ENCODE measurements around the gene HSPB7. TPM values are rescaled to one million over a fixed set of nuclear protein-coding genes. Genes with fewer than 3 reads are reported as not detected.
"Not testable (repeated sequence)": the region's sequence is repeated elsewhere in the genome, so short reads cannot be mapped to it uniquely, and the experiment has no call there.

The HSPB7 gene
- total and polyA plus RNA-seq, 10 donors = 0.60 to 8.1 (median 2.4) TPM

DNA sequence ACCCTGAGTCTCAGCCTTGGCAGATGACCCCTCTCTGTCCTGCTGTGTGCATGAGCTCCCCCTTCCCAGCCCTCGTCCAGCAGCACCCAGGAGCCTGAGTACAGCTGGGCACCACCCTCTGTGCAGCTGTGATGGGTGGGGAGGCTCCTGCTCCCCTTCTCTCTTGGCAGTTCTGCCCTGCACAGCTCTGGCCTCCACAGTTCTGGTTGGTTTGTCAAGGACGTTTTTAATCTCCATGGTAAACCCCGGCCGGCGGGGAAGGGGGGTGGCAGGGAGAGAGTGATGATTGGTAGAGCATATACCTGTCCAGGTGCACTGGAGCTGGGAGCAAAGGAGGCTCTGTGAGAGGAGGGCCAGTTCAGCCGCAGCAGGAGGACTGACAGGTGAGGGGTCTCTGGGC is 3.8 kb upstream of the HSPB7 start, which contains the start of gene CLCNKA:
TSS of gene CLCNKA (plus strand) at position 356 of the 400 bp plus-strand sequence. CDS start 584 bp downstream, outside the sequence.
- H3K9me3 ChIP-seq = no peaks in the 10 kb centered on the region
- H3K36me3 ChIP-seq = no peaks in the 10 kb centered on the region
- DNase-seq = no peak
- H3K4me1 ChIP-seq = peaks cover 5 to 30% (median 20%) of the 10 kb centered on the region in 6 donors
- TF ChIP-seq, protein P1, sequence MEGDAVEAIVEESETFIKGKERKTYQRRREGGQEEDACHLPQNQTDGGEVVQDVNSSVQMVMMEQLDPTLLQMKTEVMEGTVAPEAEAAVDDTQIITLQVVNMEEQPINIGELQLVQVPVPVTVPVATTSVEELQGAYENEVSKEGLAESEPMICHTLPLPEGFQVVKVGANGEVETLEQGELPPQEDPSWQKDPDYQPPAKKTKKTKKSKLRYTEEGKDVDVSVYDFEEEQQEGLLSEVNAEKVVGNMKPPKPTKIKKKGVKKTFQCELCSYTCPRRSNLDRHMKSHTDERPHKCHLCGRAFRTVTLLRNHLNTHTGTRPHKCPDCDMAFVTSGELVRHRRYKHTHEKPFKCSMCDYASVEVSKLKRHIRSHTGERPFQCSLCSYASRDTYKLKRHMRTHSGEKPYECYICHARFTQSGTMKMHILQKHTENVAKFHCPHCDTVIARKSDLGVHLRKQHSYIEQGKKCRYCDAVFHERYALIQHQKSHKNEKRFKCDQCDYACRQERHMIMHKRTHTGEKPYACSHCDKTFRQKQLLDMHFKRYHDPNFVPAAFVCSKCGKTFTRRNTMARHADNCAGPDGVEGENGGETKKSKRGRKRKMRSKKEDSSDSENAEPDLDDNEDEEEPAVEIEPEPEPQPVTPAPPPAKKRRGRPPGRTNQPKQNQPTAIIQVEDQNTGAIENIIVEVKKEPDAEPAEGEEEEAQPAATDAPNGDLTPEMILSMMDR (IDR thresholded peaks at IDR 0.05 in 8 of 11, conservative IDR thresholded peaks at IDR 0.05 in 3 of 11) = no peak
- no peak for TF ChIP-seq POLR2A (IDR thresholded peaks at IDR 0.05)
- TF ChIP-seq POLR2AphosphoS5 (IDR thresholded peaks at IDR 0.05) = no peak
- 58 to 82% (median 62%) methylated on average over 6 of the region's 6 CpGs for WGBS, 5 donors
- peaks cover 0 to 6% (median 0%) of the 10 kb centered on the region in 7 donors for H3K27me3 ChIP-seq (replicated peaks in 1 of 7)
- H3K27ac ChIP-seq = no peak within 1 kb of the TSS
- intact Hi-C loops (cut with DNase I; ENCODE audit: low total_unique reads) = no loop called here
- no peak within 1 kb of the TSS for H3K4me3 ChIP-seq

DNA sequence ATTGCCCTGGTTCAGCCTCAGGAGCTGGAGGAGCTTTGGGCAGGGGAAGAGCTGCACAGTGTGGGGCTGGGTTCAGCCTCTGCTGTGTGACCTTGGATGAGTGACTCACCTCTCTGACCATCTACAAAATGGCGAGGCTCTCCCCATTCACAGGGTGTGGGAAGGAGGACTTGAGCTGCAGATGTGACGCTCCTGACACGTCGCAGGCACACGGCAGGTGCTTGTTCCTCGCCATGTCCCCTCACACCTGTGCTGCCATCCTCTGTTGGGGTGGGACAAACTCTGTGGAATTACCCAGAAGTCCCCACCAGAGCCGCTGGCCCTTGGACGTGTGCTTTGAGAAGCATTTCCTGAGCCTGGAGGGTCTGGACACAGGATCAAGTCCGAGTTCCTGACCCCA is 3.0 kb upstream of the HSPB7 start:
- H3K36me3 ChIP-seq; DNase-seq; H3K27ac ChIP-seq; H3K9me3 ChIP-seq; H3K27me3 ChIP-seq (replicated peaks in 1 of 7); H3K4me3 ChIP-seq; intact Hi-C loops (cut with DNase I; ENCODE audit: low total_unique reads): not testable (repeated sequence)
- WGBS, 5 donors = 70 to 85% (median 78%) methylated on average over 4 to 9 of the region's 9 CpGs
- peaks cover 5 to 28% (median 17%) of the 10 kb centered on the region in 6 donors for H3K4me1 ChIP-seq

DNA sequence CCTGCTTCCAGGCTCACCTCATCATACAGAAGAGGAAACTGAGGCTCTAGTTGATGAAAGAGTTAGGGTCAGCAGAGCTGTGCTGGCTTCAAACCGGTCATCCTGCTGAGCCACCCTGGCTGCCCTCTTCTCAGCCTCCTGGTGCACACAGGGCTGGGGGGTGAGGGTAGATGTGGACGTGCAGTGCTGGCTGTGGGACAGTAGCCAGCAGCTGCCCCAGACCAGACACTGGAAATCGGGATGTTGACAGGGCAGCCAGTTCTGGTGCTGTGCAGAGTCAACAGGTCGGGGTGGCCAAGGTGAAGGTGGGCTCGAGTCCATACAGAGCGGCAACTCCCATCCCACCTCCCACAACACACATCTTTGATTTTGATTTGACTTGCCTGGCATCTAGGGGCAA is 2.5 kb upstream of the HSPB7 start:
- no peak for TF ChIP-seq POLR2AphosphoS5 (IDR thresholded peaks at IDR 0.05)
- TF ChIP-seq, protein P1 (IDR thresholded peaks at IDR 0.05 in 8 of 11, conservative IDR thresholded peaks at IDR 0.05 in 3 of 11) = no peak
- no peak for TF ChIP-seq POLR2A (IDR thresholded peaks at IDR 0.05)
- 82 to 93% (median 90%) methylated on average over 5 to 6 of the region's 6 CpGs for WGBS, 5 donors
- intact Hi-C loops (cut with DNase I; ENCODE audit: low total_unique reads) = no loop called here
- no peaks in the 10 kb centered on the region for H3K9me3 ChIP-seq
- H3K27me3 ChIP-seq (replicated peaks in 1 of 7) = no peaks in the 10 kb centered on the region
- DNase-seq = no peak
- H3K4me3 ChIP-seq = no peak overlapping the region
- H3K4me1 ChIP-seq = peaks cover 5 to 28% (median 17%) of the 10 kb centered on the region in 6 donors
- H3K27ac ChIP-seq = no peak overlapping the region
- no peaks in the 10 kb centered on the region for H3K36me3 ChIP-seq

DNA sequence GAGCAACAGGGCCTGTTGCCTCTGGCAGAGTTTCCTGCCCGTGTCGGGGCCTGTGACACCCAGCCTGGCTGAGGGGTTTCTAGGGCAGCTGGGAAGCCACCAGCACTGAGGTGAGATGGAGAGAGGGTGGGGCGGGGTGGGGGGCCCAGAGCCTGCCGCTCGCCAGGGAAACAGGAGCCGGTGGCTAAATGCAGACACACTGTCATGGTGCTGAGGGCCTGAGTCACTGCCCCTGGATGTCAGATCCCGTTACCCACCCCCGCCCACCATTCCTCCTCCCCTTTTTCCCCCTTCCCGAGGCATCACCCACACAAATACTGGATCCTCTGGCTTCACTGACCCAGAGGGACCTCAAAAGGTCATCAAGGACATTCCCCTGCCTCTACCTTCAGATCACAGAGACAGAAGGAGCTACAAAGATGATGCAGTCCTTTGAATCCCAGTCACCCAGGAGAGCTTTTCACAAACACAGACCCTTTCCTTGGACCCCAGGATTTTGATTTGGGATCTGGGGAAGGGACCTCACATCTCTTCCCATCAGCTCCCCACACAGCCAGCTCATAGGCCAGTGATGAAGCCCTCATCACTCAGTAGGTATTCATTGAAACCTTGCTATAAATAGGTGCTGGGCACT is 1.9 kb upstream of the HSPB7 start:
- WGBS, 5 donors = 65 to 82% (median 73%) methylated on average over 7 to 9 of the region's 9 CpGs
- Histone ChIP-seq H3K9me3 (no peaks in the 10 kb centered on the region), H3K4me3 (no peak overlapping the region), H3K27me3 (replicated peaks in 1 of 7) (no peaks in the 10 kb centered on the region), H3K36me3 (no peaks in the 10 kb centered on the region), H3K27ac (peak overlapping the region in 1 of 8 donors; percentile 70), H3K4me1 (peaks cover 5 to 31% (median 20%) of the 10 kb centered on the region in 6 donors)
- intact Hi-C loops (cut with DNase I; ENCODE audit: low total_unique reads) = no loop called here
- DNase-seq = no peak
- TF ChIP-seq, protein P1 (IDR thresholded peaks at IDR 0.05 in 8 of 11, conservative IDR thresholded peaks at IDR 0.05 in 3 of 11) = no peak
- TF ChIP-seq POLR2A (IDR thresholded peaks at IDR 0.05) (no peak), POLR2AphosphoS5 (IDR thresholded peaks at IDR 0.05) (no peak)

Measured in spleen (tissue), 11 donors.